Right atrium auricular region (tissue), 2 donors: Measurements from ENCODE around the gene ASAP2. TPM values are rescaled to one million over a fixed set of nuclear protein-coding genes. Genes with fewer than 3 reads are reported as not detected.

Experiments
- DNase-seq: peaks from one replicate; pipeline ENCODE4 v3.0.0-alpha.2; 2019; ENCODE audit warnings: low spot score
- H3K27ac ChIP-seq, 2 donors: fragments of 200-600 bp; sonication (generic); 1 replicate in 1 of 2; 2 replicates in 1 of 2; pipeline ENCODE4 v1.5.1; 2016 to 2019
- H3K27me3 ChIP-seq, 2 donors: fragments of 200-600 bp; sonication (generic); one replicate each; pipeline versions ENCODE4 v1.5.1 to v1.6.0; 2017 to 2019
- H3K36me3 ChIP-seq: fragments of 200-600 bp; sonication (generic); one replicate; pipeline ENCODE4 v1.5.1; 2016
- H3K4me1 ChIP-seq, 2 donors: fragments of 200-600 bp; sonication (generic); one replicate each; pipeline versions ENCODE4 v1.5.1 to v1.6.0; 2017 to 2019
- H3K4me3 ChIP-seq, 2 donors: fragments of 200-600 bp; sonication (generic); 1 replicate in 1 of 2; 2 replicates in 1 of 2; pipeline ENCODE4 v1.5.1; 2017 to 2019; ENCODE audit warnings: mild to moderate bottlenecking in 1 of 2, moderate library complexity in 1 of 2
- H3K9me3 ChIP-seq, 2 donors: fragments of 200-600 bp; sonication (generic); one replicate each; pipeline ENCODE4 v1.5.1; 2019
- CTCF ChIP-seq, 2 donors: fragments of 200-600 bp; sonication (generic); IDR thresholded peaks; one replicate each; pipeline ENCODE4 v1.5.1; 2019; ENCODE audit warnings: antibody characterized with exemption in 2 of 2
- total RNA-seq, 2 donors: library from RNA; depleted of rRNA; stranded (reverse); fragments of >200 nt; gene quantifications; one replicate each; pipeline ENCODE4 v1.1.0, GENCODE V29; 2016

Gene ASAP2
- total RNA-seq, 2 donors from 2014 or later: 13.2 to 20.3 TPM

- Histone ChIP-seq H3K4me3 (no peak overlapping the region), H3K9me3 (peaks cover 0 to 3% of the 10 kb centered on the region in 2 donors), H3K4me1 (peaks cover 0 to 26% of the 10 kb centered on the region in 2 donors), H3K36me3 (no peaks in the 10 kb centered on the region), H3K27ac (peak overlapping the region in 1 of 2 donors; percentile 22), H3K27me3 (no peaks in the 10 kb centered on the region)
- TF ChIP-seq CTCF (IDR thresholded peaks at IDR 0.05): no peak
- DNase-seq: no peak
Observed at GRCh38 chr2:9268301-9269080, 61.9 kb downstream of the ASAP2 start.

GRCh38 chr2:9269295-9269694, 62.7 kb downstream of the ASAP2 start:
- H3K4me1 ChIP-seq: peaks cover 0 to 26% of the 10 kb centered on the region in 2 donors
- TF ChIP-seq CTCF (IDR thresholded peaks at IDR 0.05): no peak
- H3K27ac ChIP-seq: no peak overlapping the region
- no peak for DNase-seq
- H3K4me3 ChIP-seq: no peak overlapping the region
- H3K9me3 ChIP-seq: peaks cover 0 to 3% of the 10 kb centered on the region in 2 donors
- H3K36me3 ChIP-seq: no peaks in the 10 kb centered on the region
- no peaks in the 10 kb centered on the region for H3K27me3 ChIP-seq

- TF ChIP-seq CTCF (IDR thresholded peaks at IDR 0.05): no peak
- Histone ChIP-seq H3K4me1 (peaks cover 0 to 26% of the 10 kb centered on the region in 2 donors), H3K4me3 (no peak overlapping the region), H3K27ac (no peak overlapping the region), H3K27me3 (no peaks in the 10 kb centered on the region), H3K36me3 (no peaks in the 10 kb centered on the region), H3K9me3 (peaks cover 0 to 3% of the 10 kb centered on the region in 2 donors)
- no peak for DNase-seq
Observed at GRCh38 chr2:9269695-9270360, 63.2 kb downstream of the ASAP2 start.

- no peaks in the 10 kb centered on the region for H3K36me3 ChIP-seq
- no peak for DNase-seq
- no peaks in the 10 kb centered on the region for H3K27me3 ChIP-seq
- TF ChIP-seq CTCF (IDR thresholded peaks at IDR 0.05): no peak
- no peak overlapping the region for H3K4me3 ChIP-seq
- no peak overlapping the region for H3K27ac ChIP-seq
- H3K9me3 ChIP-seq: peaks cover 0 to 3% of the 10 kb centered on the region in 2 donors
- H3K4me1 ChIP-seq: peaks cover 0 to 33% of the 10 kb centered on the region in 2 donors
Observed at GRCh38 chr2:9271091-9271490, 64.5 kb downstream of the ASAP2 start.

- no peak overlapping the region for H3K4me3 ChIP-seq
- no peaks in the 10 kb centered on the region for H3K27me3 ChIP-seq
- TF ChIP-seq CTCF (IDR thresholded peaks at IDR 0.05): no peak
- no peak overlapping the region for H3K27ac ChIP-seq
- no peak for DNase-seq
- no peaks in the 10 kb centered on the region for H3K36me3 ChIP-seq
- H3K9me3 ChIP-seq: peaks cover 0 to 3% of the 10 kb centered on the region in 2 donors
- peaks cover 0 to 39% of the 10 kb centered on the region in 2 donors for H3K4me1 ChIP-seq
Observed at GRCh38 chr2:9271691-9272090, 65.1 kb downstream of the ASAP2 start.
